HS-27A (cell line): ENCODE measurements around the gene GALK1.

Experiments
- DNase-seq: peaks from one replicate; pipeline ENCODE4 v3.0.0-alpha.2; 2012; ENCODE audit warnings: low read depth, missing footprints

The GALK1 gene

GRCh38 chr17:75749545-75750389, 15.2 kb downstream of the GALK1 start:
- DNase-seq = no peak

DNA sequence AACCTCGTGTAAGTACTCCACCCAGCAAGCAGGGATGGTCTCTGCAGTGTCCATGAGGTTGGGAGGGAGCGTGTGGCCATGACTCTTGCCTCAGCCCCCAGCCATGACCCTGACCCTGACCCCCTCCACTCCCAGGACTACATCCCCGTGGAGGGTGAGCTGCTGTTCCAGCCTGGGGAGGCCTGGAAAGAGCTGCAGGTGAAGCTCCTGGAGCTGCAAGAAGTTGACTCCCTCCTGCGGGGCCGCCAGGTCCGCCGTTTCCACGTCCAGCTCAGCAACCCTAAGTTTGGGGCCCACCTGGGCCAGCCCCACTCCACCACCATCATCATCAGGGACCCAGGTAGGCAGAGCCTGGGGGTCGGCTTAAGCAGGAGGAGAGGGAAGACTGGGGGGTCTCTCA, 16.3 kb downstream of the GALK1 start:
- no peak for DNase-seq

DNA sequence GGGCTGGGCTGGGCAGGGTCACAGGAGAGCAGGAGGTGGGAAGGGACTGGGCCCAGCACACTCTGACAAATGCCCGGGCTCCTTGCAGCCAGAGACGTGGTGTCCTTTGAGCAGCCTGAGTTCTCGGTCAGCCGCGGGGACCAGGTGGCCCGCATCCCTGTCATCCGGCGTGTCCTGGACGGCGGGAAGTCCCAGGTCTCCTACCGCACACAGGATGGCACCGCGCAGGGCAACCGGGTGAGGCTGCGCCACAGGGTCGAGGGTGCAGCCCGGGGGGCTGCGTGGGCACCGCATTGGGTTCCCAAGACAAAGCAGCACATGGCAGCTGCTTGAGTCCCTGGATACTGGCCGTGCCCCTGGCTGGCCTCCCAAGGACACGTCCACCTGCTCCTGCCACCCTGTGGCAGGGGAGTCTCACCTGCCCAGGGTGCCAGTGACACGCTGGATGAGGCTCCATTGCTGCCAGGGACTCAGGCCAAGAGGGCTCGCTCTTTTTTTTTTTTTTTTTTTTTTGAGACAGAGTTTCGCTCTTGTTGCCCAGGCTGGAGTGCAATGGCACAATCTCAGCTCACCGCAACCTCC, 21.3 kb downstream of the GALK1 start:
- no peak for DNase-seq

DNA sequence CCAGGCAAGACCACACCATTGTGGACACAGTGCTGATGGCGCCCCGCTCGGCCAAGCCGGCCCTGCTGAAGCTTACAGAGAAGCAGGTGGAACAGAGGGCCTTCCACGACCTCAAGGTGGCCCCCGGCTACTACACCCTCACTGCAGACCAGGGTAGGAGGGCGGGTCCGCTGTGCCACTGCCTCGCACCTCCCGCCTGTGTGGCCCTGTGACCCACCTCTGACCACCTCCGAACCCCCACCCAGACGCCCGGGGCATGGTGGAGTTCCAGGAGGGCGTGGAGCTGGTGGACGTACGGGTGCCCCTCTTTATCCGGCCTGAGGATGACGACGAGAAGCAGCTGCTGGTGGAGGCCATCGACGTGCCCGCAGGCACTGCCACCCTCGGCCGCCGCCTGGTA, 22.7 kb downstream of the GALK1 start:
- no peak for DNase-seq

DNA sequence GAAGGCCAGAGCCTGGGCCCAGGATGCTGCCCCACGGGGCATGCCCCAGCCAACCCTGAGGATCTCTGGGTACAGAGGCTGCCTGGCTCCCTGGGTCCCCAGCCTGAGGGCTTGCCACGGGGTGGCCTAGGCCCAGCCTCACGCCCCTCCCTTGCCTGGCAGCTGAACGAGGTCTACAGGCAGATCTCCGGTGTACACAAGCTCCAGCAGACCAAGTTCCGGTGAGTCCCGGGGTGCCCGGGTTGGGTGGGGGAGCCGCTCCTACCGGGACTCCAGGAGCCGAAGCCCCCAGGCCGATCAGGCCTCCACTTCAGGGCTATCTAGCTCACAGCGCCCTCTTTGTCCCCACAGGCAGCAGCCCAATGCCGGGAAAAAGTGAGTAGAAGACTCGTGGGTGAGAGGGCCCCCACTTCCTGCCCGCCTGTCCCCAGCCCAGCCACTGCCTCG, 24.3 kb downstream of the GALK1 start:
- DNase-seq = no peak

GRCh38 chr17:75740215-75740614, 24.8 kb downstream of the GALK1 start:
- DNase-seq = no peak

DNA sequence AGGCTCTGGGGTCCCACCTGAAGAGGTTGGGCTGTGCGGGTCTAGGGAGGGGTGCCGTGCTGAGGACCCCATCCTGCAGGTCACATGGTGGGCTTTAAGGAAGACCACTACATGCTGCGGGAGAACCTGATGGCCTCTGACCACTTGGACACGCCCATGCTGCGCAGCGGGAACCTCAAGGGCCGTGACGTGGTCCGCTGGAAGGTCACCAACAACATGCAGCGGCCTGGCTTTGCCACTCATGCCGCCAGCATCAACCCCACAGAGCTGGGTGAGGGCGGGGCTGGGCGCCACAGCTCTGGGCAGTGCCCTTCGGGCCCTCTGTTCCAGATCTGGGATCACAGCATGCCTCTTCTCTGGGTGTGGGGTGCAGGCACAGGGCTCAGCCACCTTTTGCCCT, 25.2 kb downstream of the GALK1 start:
- DNase-seq = no peak

- no peak for DNase-seq
These were observed 25.8 kb downstream of the GALK1 start for GRCh38 chr17:75739174-75739573.

DNA sequence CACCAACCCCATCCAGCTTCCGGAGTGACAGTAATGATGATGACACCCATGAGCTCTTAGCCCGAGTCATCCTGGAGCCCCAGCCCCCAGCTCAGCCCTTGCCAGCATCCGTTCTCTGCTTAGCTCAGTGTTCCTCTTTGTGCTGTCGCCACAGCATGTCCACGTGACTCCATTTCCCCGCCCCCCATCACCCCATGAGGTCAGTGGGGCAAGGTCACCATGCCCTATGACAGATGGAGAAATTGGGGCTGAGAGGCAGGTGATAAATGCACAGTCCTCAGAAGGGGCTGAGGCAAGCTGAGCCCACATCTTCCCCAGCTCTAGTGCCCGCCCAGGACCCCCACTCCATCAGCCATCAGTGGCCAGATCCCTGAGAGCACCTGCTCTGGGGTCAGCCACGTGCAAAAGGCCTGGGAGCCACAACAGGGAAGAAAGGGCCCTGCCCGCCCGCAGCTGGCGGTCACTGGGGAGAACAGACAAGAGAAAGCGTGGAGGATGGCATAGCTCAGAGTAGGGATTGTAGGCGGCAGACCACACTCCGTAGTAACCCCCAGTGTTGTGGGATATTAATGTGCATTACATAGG, 26.7 kb downstream of the GALK1 start:
- DNase-seq = no peak

DNA sequence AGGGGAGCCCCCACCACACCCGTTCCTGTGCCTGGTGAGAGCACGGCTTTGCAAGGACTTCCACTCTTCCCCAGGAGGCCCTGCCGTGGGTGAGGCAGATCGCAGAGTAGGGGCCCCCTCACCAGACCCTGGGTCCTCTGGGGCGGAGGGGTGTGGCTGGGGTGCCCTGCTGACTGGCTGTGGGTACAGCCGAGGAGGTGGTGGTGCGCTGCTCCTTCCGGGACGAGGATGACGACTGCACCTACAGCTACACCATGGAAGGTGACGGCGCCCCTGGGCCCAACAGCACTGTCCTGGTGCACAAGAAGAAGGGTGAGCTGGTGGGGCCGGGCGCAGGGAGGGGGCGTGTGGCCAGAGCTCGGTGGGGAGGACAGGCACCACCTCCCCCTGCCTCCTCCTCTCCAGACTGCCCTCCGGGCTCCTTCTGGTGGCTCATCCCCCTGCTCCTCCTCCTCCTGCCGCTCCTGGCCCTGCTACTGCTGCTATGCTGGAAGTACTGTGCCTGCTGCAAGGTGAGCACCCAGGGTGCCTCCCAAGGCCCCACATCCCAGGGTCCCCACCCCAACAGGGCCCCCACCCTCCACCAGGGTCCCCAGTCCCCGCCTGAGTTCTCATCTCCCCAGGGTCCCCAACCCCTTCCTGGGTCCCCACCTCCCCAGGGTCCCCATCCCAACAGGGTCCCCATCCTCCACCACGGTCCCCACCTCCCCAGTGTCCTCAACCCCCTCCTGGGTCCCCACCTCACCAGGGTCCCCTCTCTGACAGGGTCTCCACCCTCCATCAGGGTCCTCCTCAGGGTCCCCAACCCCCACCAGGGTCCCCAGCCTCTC, 27.6 kb downstream of the GALK1 start:
- no peak for DNase-seq

- DNase-seq = no peak
These were observed 28.7 kb downstream of the GALK1 start for GRCh38 chr17:75736173-75736835.

DNA sequence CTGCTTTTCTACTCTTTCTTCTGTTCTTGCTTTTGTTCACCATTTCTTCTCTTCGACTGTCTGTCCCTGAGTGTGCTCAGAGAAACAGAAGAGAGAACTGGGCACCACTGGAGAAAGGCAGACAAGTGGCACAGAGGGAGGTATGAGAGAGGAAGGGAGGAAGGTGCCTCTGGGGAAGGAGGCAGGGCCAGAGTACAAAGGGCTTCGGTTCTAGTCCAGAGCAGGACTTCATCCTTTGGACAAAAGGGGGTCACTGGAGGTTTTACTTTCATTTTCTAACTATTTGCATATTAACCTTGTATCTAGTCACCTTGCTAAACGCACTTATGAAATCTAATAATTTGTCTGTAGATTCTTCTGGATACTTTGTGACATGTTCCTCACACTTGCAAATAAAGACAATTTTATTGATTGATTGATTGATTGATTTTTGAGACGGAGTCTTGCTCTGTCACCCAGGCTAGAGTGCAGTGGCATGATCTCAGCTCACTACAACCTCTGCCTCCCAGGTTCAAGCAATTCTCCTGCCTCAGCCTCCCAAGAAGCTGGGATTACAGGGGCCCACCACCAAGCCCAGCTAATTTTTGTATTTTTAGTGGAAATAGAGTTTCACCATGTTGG, 30.2 kb downstream of the GALK1 start:
- no peak for DNase-seq

DNA sequence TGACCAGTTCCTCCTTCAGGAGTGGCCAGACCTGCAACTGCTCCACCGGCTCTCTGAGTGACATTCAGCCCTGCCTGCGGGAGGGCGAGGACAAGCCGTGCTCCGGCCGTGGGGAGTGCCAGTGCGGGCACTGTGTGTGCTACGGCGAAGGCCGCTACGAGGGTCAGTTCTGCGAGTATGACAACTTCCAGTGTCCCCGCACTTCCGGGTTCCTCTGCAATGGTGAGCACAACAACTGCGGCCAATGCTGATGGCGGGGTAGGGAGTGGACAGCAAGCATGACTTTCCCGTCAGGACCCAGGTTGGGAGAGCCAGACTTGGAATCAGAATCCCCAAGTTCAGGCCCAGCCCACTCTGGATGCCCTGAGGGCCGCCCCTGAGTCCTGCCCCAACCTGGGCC, 31.5 kb downstream of the GALK1 start:
- no peak for DNase-seq

GRCh38 chr17:75731716-75732498, 33.1 kb downstream of the GALK1 start:
- DNase-seq = no peak

DNA sequence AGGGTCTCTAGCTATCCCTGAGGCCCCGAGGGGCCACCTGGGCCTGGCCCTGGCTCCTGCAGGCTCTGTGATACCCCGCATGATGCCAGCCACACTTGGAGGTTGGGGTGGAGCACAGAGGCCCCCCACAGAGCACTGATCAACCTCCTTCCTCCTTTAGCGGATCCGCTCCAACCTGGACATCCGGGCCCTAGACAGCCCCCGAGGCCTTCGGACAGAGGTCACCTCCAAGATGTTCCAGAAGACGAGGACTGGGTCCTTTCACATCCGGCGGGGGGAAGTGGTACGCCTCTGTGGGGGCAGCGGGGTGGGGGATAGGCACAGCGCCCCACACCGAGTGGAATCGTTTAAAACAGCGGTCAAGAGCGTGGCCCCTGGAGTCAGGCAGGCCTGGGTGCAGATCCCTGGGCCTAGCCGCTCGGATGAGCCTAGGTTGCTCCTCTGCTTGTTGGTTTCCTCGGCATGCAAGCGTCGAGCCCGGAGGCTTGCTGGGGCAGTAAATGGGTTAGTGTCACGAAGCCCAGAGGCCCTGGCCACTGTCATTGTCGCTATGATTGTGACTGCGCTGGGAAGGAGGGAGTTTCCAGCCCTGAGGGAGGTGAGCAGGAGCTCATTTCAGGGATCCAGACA, 33.8 kb downstream of the GALK1 start:
- DNase-seq = no peak

GRCh38 chr17:75730065-75730464, 34.9 kb downstream of the GALK1 start:
- no peak for DNase-seq

- DNase-seq = no peak
These were observed 35.6 kb downstream of the GALK1 start for GRCh38 chr17:75729351-75729750.

- DNase-seq = no peak
These were observed 37.6 kb downstream of the GALK1 start for GRCh38 chr17:75727391-75727790.

GRCh38 chr17:75725504-75725903, 39.5 kb downstream of the GALK1 start:
- DNase-seq = no peak
